Caco-2 (cell line): ENCODE data around the gene CWH43. TPM values are rescaled to one million over a fixed set of nuclear protein-coding genes. Genes with fewer than 3 reads are reported as not detected.
A peak's percentile ranks its signal among the peaks of the same experiment; 100 is the strongest.

Source experiments
- Bru-seq: library from RNA; stranded (reverse); fragments of 400-500 nt; gene quantifications from one replicate; lab custom pipeline; 2021; lab: Mats Ljungman, UMichigan
- BruChase-seq, 2 experiments: library from RNA; stranded (reverse); fragments of 400-500 nt; gene quantifications; one replicate each; lab custom pipeline; 2021; lab: Mats Ljungman, UMichigan
- BruUV-seq: library from RNA; stranded (reverse); fragments of 400-500 nt; replicated peaks from 2 replicates; lab custom pipeline; 2021; lab: Mats Ljungman, UMichigan
- CTCF ChIA-PET: fragments of 300-600 bp; sonication (Branson Sonifier 250); formaldehyde crosslinking; loops from one replicate; lab custom pipeline; 2022; ENCODE audit warnings: antibody characterized with exemption; lab: Charles Lee
- POLR2A ChIA-PET: fragments of 300-600 bp; sonication (Branson Sonifier 250); formaldehyde crosslinking; loops from one replicate; lab custom pipeline; 2022; ENCODE audit warnings: antibody characterized with exemption; lab: Charles Lee
- DNase-seq, 2 experiments: peaks; one replicate each; pipeline versions ENCODE4 v3.0.0 to v3.0.0-alpha.2; 2020 to 2022
- H3K27me3 ChIP-seq: replicated peaks from 2 replicates; pipeline ENCODE4 v1.6.0; 2011; ENCODE audit warnings: low read length; ENCODE audit not compliant: control insufficient read depth, insufficient read depth
- H3K36me3 ChIP-seq: 2 replicates; pipeline ENCODE4 v1.5.1; 2011; ENCODE audit warnings: low read length; ENCODE audit not compliant: control insufficient read depth, insufficient read depth
- H3K4me1 ChIP-seq: fragments of 250-450 bp; sonication (Bioruptor Pico); 2 replicates; pipeline ENCODE4 v1.5.1; 2020; ENCODE audit warnings: mild to moderate bottlenecking
- H3K4me3 ChIP-seq: 2 replicates; pipeline ENCODE4 v1.5.1; 2011; ENCODE audit warnings: low read depth, mild to moderate bottlenecking, control low read depth, low read length
- H3K9me3 ChIP-seq: fragments of 250-450 bp; sonication (Bioruptor Pico); 2 replicates; pipeline ENCODE4 v1.5.1; 2020; ENCODE audit warnings: mild to moderate bottlenecking, moderate library complexity
- H3K27ac Mint-ChIP-seq: one replicate; pipeline ENCODE4 v1.8.0; 2022; ENCODE audit warnings: mixed read lengths; ENCODE audit not compliant: unreplicated experiment
- H3K27me3 Mint-ChIP-seq: one replicate; pipeline ENCODE4 v1.8.0; 2022; ENCODE audit warnings: mixed read lengths; ENCODE audit not compliant: insufficient read depth, unreplicated experiment
- H3K36me3 Mint-ChIP-seq: one replicate; pipeline ENCODE4 v1.8.0; 2022; ENCODE audit warnings: mild to moderate bottlenecking, mixed read lengths; ENCODE audit not compliant: insufficient read depth, unreplicated experiment
- H3K4me1 Mint-ChIP-seq: one replicate; pipeline ENCODE4 v1.8.0; 2022; ENCODE audit warnings: low read depth, mixed read lengths; ENCODE audit not compliant: unreplicated experiment
- H3K4me3 Mint-ChIP-seq: one replicate; pipeline ENCODE4 v1.8.0; 2022; ENCODE audit warnings: mild to moderate bottlenecking, moderate library complexity, mixed read lengths; ENCODE audit not compliant: unreplicated experiment
- H3K9me3 Mint-ChIP-seq: one replicate; pipeline ENCODE4 v1.8.0; 2022; ENCODE audit warnings: mixed read lengths; ENCODE audit not compliant: unreplicated experiment
- CTCF ChIP-seq, 2 experiments: fragments of 200-600 bp in 1 of 2; IDR thresholded peaks; 1 replicate in 1 of 2; 2 replicates in 1 of 2; pipeline versions ENCODE4 v1.5.1 to v1.8.0; 2011 to 2022; ENCODE audit warnings: antibody characterized with exemption in 1 of 2, control low read depth in 1 of 2, inconsistent platforms in 1 of 2, low read depth in 1 of 2, low read length in 1 of 2, mild to moderate bottlenecking in 1 of 2, moderate library complexity in 1 of 2; ENCODE audit not compliant: insufficient read depth in 1 of 2, severe bottlenecking in 1 of 2, unreplicated experiment in 1 of 2
- intact Hi-C: fragments of 100-400 bp; cut with micrococcal nuclease; formaldehyde crosslinking; loops from one replicate; pipeline ENCODE4 v1.10.0; 2022; ENCODE audit not compliant: unreplicated experiment
- long read RNA-seq: library from polyadenylated mRNA; stranded (forward); transcript quantifications from one replicate; pipeline ENCODE4 v2.0.0, GENCODE V29; 2022
- total RNA-seq: library from RNA; stranded (reverse); gene quantifications from 2 replicates; pipeline ENCODE4 v1.2.3, GENCODE V29; 2022

CWH43 gene
- total RNA-seq = not detected in 2 replicates
- Bru-seq, nascent RNA = percentile 1 among the genes with signal in this experiment
- BruChase-seq, experiment 1, labeled RNA remaining after a 2-hour chase = percentile 1 among the genes with signal in this experiment
- BruChase-seq, experiment 2, labeled RNA remaining after a 6-hour chase = not detected
- long read RNA-seq = 0 reads

- BruUV-seq = no TSS peak
- Histone ChIP-seq H3K36me3 (no peaks in the 10 kb centered on the region), H3K9me3 (no peaks in the 10 kb centered on the region), H3K27me3 (no peaks in the 10 kb centered on the region), H3K4me3 (no peak within 1 kb of the TSS), H3K4me1 (no peaks in the 10 kb centered on the region)
- no peaks in the 10 kb centered on the region for H3K36me3 Mint-ChIP-seq
- ChIA-PET CTCF (no interaction called here), POLR2A (no interaction called here)
- H3K27me3 Mint-ChIP-seq = no peaks in the 10 kb centered on the region
- H3K4me3 Mint-ChIP-seq = no peak within 1 kb of the TSS
- intact Hi-C loops = no loop called here
- no peak for DNase-seq
- no peak for TF ChIP-seq CTCF (IDR thresholded peaks at IDR 0.05; ENCODE audit: insufficient read depth in 1 of 2, low read depth in 1 of 2, low read length in 1 of 2, severe bottlenecking in 1 of 2, unreplicated experiment in 1 of 2)
- no peak within 1 kb of the TSS for H3K27ac Mint-ChIP-seq
- H3K4me1 Mint-ChIP-seq = no peaks in the 10 kb centered on the region
- no peaks in the 10 kb centered on the region for H3K9me3 Mint-ChIP-seq
Measured at GRCh38 chr4:48985976-48986653, at the start of gene CWH43. Gene CWH43, plus strand, starts transcription at chr4:48986275. Its CDS starts 155 bp downstream, at chr4:48986430.

GRCh38 chr4:48937033-48937432 lies 49.0 kb upstream of the CWH43 start:
- Mint-ChIP-seq H3K36me3 (no peaks in the 10 kb centered on the region), H3K4me3 (no peak overlapping the region), H3K27ac (no peak overlapping the region), H3K27me3 (no peaks in the 10 kb centered on the region), H3K4me1 (no peaks in the 10 kb centered on the region), H3K9me3 (no peaks in the 10 kb centered on the region)
- no peak for DNase-seq
- no TSS peak for BruUV-seq
- intact Hi-C loops = no loop called here
- no peaks in the 10 kb centered on the region for H3K27me3 ChIP-seq
- ChIA-PET POLR2A (no interaction called here), CTCF (no interaction called here)
- no peak overlapping the region for H3K4me3 ChIP-seq
- H3K36me3 ChIP-seq = no peaks in the 10 kb centered on the region
- no peak for TF ChIP-seq CTCF (IDR thresholded peaks at IDR 0.05; ENCODE audit: insufficient read depth in 1 of 2, low read depth in 1 of 2, low read length in 1 of 2, severe bottlenecking in 1 of 2, unreplicated experiment in 1 of 2)
- H3K9me3 ChIP-seq = no peaks in the 10 kb centered on the region
- H3K4me1 ChIP-seq = no peaks in the 10 kb centered on the region

GRCh38 chr4:48938831-48939230 lies 47.2 kb upstream of the CWH43 start:
- intact Hi-C loops = no loop called here
- H3K9me3 ChIP-seq = no peaks in the 10 kb centered on the region
- Mint-ChIP-seq H3K9me3 (no peaks in the 10 kb centered on the region), H3K4me1 (no peaks in the 10 kb centered on the region), H3K27me3 (no peaks in the 10 kb centered on the region), H3K27ac (no peak overlapping the region), H3K36me3 (no peaks in the 10 kb centered on the region), H3K4me3 (no peak overlapping the region)
- BruUV-seq = no TSS peak
- TF ChIP-seq CTCF (IDR thresholded peaks at IDR 0.05; ENCODE audit: insufficient read depth in 1 of 2, low read depth in 1 of 2, low read length in 1 of 2, severe bottlenecking in 1 of 2, unreplicated experiment in 1 of 2) = no peak
- no peak for DNase-seq
- no peaks in the 10 kb centered on the region for H3K27me3 ChIP-seq
- CTCF ChIA-PET = no interaction called here
- no peaks in the 10 kb centered on the region for H3K36me3 ChIP-seq
- no peak overlapping the region for H3K4me3 ChIP-seq
- H3K4me1 ChIP-seq = no peaks in the 10 kb centered on the region
- POLR2A ChIA-PET = no interaction called here
